HCT116 (cell line): ENCODE data around the gene TRMU.

ENCODE experiments used
- CEBPB ChIP-seq: IDR thresholded peaks from 2 replicates; pipeline ENCODE4 v1.6.1; 2012; ENCODE audit warnings: low read depth
- EZH2 ChIP-seq: fragments of 200-600 bp; sonication (generic); IDR thresholded peaks from 2 replicates; pipeline ENCODE4 v1.6.1; 2017; ENCODE audit warnings: antibody characterized with exemption, mixed run types
- FOSL1 ChIP-seq: IDR thresholded peaks from 2 replicates; pipeline ENCODE4 v1.6.1; 2012; ENCODE audit warnings: low read depth
- POLR2A ChIP-seq: IDR thresholded peaks from 2 replicates; pipeline ENCODE4 v1.7.0; 2011; ENCODE audit warnings: borderline replicate concordance; ENCODE audit not compliant: insufficient read depth, insufficient read length; ENCODE audit errors: extremely low read depth
- POLR2AphosphoS5 ChIP-seq: IDR thresholded peaks from 2 replicates; pipeline ENCODE4 v1.6.1; 2011; ENCODE audit warnings: mild to moderate bottlenecking, low read depth, low read length, moderate library complexity
- RAD21 ChIP-seq: IDR thresholded peaks from 2 replicates; pipeline ENCODE4 v1.6.1; 2012; ENCODE audit warnings: low read depth, mild to moderate bottlenecking
- TCF7L2 ChIP-seq: IDR thresholded peaks from 2 replicates; pipeline ENCODE4 v1.7.0; 2011; ENCODE audit warnings: borderline replicate concordance, inconsistent platforms; ENCODE audit not compliant: insufficient read depth, insufficient read length; ENCODE audit errors: extremely low read depth
- TF ChIP-seq, protein P1 (sequence below), 3 experiments: fragments of 200-600 bp in 1 of 3; sonication (generic) in 1 of 3; IDR thresholded peaks in 2 of 3; conservative IDR thresholded peaks in 1 of 3; 2 replicates each; pipeline ENCODE4 v1.5.1; 2012 to 2017; ENCODE audit warnings: low read depth in 2 of 3, low read length in 2 of 3, antibody characterized with exemption in 1 of 3, borderline replicate concordance in 1 of 3, control low read depth in 1 of 3, mild to moderate bottlenecking in 1 of 3, mixed read lengths in 1 of 3, mixed run types in 1 of 3, moderate library complexity in 1 of 3; ENCODE audit not compliant: insufficient read depth in 1 of 3
- TF ChIP-seq, protein P2 (sequence below): IDR thresholded peaks from 2 replicates; pipeline ENCODE4 v1.6.1; 2012

DNA sequence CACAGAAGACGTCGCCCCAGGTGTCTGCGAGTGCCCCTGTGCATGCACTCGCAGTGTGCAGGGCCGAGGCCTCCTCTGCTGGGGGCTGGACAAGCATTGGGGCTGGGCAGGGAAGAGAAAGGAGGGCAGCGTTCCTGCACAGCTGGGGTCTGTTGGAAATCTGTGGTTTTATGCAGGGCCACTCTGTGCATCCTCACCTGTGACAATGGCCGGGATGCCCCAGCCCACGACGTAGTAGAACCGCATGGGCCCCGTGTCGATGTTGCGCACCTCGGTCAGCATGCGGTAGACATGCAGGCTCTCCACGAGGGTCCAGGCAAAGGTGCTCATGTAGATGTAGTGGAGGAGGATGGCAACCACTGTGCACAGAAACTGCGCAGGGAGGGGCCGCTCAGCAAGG lies 37.2 kb downstream of the TRMU start:
- TF ChIP-seq, protein P1, sequence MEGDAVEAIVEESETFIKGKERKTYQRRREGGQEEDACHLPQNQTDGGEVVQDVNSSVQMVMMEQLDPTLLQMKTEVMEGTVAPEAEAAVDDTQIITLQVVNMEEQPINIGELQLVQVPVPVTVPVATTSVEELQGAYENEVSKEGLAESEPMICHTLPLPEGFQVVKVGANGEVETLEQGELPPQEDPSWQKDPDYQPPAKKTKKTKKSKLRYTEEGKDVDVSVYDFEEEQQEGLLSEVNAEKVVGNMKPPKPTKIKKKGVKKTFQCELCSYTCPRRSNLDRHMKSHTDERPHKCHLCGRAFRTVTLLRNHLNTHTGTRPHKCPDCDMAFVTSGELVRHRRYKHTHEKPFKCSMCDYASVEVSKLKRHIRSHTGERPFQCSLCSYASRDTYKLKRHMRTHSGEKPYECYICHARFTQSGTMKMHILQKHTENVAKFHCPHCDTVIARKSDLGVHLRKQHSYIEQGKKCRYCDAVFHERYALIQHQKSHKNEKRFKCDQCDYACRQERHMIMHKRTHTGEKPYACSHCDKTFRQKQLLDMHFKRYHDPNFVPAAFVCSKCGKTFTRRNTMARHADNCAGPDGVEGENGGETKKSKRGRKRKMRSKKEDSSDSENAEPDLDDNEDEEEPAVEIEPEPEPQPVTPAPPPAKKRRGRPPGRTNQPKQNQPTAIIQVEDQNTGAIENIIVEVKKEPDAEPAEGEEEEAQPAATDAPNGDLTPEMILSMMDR (IDR thresholded peaks at IDR 0.05 in 2 of 3, conservative IDR thresholded peaks at IDR 0.05 in 1 of 3; ENCODE audit: borderline replicate concordance in 1 of 3, insufficient read depth in 1 of 3, low read depth in 2 of 3, low read length in 2 of 3): no peak
- TF ChIP-seq EZH2 (no peak), RAD21 (no peak), TCF7L2 (no peak), POLR2AphosphoS5 (no peak), POLR2A (no peak), FOSL1 (no peak), CEBPB (no peak)
- TF ChIP-seq, protein P2, sequence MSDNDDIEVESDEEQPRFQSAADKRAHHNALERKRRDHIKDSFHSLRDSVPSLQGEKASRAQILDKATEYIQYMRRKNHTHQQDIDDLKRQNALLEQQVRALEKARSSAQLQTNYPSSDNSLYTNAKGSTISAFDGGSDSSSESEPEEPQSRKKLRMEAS: no peak
